ENCODE measurements around the gene MMP28. TPM values are rescaled to one million over a fixed set of nuclear protein-coding genes. Genes with fewer than 3 reads are reported as not detected.

Gene MMP28
- total RNA-seq, 4 donors from 2014 or later: 2.9 to 58.4 (median 11.0) TPM

DNA sequence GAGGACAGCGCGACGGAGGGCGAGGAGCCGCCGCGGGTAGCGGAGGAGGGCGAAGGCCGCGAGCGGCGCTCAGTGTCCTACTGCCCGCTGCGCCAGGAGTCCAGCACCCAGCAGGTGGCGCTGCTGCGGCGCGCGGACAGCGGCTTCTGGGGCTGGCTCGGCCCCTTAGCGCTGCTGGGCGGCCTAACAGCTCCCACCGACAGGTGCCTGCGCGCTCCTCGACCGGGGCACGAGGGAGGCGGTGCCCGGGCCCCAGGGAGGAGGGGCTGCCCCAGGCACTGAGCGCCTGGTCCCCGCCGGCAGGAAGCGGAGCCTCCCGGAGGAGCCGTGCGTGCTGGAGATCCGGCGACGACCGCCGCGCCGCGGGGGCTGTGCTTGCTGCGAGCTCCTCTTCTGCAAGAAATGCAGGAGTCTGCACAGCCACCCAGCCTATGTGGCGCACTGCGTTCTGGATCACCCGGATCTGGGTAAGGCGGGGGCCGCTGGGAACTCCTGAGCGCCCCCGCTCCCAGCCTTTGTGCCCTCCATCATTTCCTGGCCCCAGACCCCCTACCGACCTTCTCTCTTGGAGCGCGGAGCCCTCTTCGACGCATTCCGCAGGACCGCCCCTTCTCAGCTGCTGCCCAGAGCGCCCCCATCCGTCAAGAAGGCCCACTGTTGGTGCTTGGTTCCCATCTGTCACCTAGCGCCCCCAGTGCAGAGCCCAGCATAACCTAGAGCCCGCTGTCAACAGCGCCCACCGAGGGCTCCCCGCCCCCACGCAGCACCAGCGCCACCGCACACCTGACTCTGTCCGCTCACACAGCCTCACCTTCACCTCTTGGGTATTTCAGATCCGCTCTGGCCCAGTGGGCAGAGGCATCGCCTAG, 31.1 kb downstream of the MMP28 start:
- Histone ChIP-seq H3K4me1 (no peaks in the 10 kb centered on the region), H3K27ac (no peak overlapping the region), H3K4me3 (peak overlapping the region; percentile 20 to 38), H3K27me3 (no peaks in the 10 kb centered on the region), H3K9me3 (no peaks in the 10 kb centered on the region), H3K36me3 (no peaks in the 10 kb centered on the region)
- DNase-seq: peak; percentile 71 to 84
- TF ChIP-seq, protein P1, sequence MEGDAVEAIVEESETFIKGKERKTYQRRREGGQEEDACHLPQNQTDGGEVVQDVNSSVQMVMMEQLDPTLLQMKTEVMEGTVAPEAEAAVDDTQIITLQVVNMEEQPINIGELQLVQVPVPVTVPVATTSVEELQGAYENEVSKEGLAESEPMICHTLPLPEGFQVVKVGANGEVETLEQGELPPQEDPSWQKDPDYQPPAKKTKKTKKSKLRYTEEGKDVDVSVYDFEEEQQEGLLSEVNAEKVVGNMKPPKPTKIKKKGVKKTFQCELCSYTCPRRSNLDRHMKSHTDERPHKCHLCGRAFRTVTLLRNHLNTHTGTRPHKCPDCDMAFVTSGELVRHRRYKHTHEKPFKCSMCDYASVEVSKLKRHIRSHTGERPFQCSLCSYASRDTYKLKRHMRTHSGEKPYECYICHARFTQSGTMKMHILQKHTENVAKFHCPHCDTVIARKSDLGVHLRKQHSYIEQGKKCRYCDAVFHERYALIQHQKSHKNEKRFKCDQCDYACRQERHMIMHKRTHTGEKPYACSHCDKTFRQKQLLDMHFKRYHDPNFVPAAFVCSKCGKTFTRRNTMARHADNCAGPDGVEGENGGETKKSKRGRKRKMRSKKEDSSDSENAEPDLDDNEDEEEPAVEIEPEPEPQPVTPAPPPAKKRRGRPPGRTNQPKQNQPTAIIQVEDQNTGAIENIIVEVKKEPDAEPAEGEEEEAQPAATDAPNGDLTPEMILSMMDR (IDR thresholded peaks at IDR 0.05): peak; percentile 84 to 98 (median 96)
- peak in 1 of 2 donors; percentile 43 for TF ChIP-seq POLR2A (IDR thresholded peaks at IDR 0.05)
- intact Hi-C loops (cut with DNase I; ENCODE audit: low total_unique reads): no loop called here

DNA sequence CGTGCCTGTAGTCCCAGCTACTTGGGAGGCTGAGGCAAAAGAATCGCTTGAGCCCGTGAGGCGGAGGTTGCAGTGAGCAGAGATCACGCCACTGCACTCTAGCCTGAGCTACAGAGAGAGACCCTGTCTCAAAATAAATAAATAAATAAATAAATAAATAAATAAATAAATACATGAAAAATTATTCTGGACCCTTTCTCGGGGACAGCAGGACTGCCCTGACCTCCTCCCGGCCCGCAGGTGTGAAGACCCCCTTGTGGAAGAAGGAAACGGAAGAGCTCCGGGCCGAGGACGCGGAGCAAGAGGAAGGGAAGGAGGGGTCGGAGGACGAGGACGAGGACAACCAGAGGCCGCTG, 31.7 kb downstream of the MMP28 start:
- no peak overlapping the region for H3K27ac ChIP-seq
- no peaks in the 10 kb centered on the region for H3K9me3 ChIP-seq
- H3K4me3 ChIP-seq: peak overlapping the region; percentile 20 to 38
- H3K27me3 ChIP-seq: no peaks in the 10 kb centered on the region
- intact Hi-C loops (cut with DNase I; ENCODE audit: low total_unique reads): no loop called here
- no peaks in the 10 kb centered on the region for H3K4me1 ChIP-seq
- no peak for DNase-seq
- TF ChIP-seq, protein P1 (IDR thresholded peaks at IDR 0.05): no peak
- no peak for TF ChIP-seq POLR2A (IDR thresholded peaks at IDR 0.05)
- no peaks in the 10 kb centered on the region for H3K36me3 ChIP-seq

DNA sequence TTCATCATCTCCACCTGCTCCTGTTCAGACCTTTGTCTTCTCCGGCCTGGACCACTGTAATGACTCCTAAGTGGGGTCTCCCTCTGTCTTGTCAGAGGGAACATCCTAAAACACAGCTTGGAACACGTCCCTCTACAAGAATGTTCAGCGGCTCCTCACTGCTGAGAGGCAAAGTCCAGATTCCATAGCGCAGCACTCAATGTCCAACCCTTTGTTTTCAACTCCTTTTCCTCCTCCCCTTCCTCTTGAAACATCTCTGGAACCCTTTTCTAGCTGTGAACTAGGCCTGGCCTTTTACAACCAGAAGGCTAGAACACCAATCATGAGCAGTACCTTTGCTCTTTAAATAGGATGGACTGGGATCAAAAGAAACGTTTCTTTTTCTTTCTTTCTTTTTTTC, 33.8 kb downstream of the MMP28 start:
- TF ChIP-seq POLR2A (IDR thresholded peaks at IDR 0.05): no peak
- TF ChIP-seq, protein P1 (IDR thresholded peaks at IDR 0.05): no peak
- intact Hi-C loops (cut with DNase I; ENCODE audit: low total_unique reads): no loop called here
- H3K9me3 ChIP-seq: no peaks in the 10 kb centered on the region
- H3K4me3 ChIP-seq: no peak overlapping the region
- no peak overlapping the region for H3K27ac ChIP-seq
- no peak for DNase-seq
- H3K36me3 ChIP-seq: no peaks in the 10 kb centered on the region
- no peaks in the 10 kb centered on the region for H3K27me3 ChIP-seq
- no peaks in the 10 kb centered on the region for H3K4me1 ChIP-seq

DNA sequence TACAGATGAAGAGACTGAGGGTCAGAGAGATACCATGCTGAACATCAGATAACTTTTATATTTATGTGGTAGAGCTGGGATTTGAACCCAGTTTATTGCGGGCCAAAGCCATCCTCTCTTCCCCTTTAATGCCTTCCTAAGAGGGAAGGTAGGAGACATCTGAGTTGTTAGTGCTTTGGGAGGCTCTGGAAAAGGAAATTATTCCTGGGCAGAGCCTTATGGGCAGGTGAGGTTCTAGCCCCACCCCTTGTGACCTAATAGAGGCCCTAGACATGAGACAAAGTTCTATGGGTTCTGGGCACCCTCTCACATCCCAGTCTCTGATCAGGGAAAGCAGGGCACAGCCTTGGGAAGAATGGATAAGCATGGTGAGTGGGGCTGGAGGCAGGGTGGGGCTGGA, 34.9 kb downstream of the MMP28 start, which contains the start of gene C17orf50:
C17orf50 (plus strand) TSS at position 301 of the 400 bp plus-strand sequence; CDS start at position 356, 55 bp downstream.
- intact Hi-C loops (cut with DNase I; ENCODE audit: low total_unique reads): no loop called here

DNA sequence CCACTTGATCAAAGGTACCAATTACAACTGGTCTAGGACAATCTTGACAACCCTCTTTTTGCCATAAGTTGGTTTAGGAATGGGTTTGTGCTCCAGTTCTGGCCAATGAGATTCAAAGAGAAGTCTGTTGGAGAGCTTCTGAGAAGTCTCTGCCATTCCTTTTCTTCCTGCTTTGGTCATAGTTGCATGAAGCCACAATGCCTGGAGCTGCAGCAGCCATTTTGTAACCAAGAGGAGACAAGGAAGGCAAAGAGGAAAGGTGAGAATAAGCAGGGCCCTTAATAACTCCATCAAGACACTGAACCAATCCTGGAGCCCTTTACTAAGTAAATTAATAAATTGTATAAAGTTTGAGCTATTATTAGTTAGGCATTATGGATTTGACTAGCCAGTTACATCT, 38.2 kb downstream of the MMP28 start:
- intact Hi-C loops (cut with DNase I; ENCODE audit: low total_unique reads): no loop called here
- no peak overlapping the region for H3K27ac ChIP-seq
- no peaks in the 10 kb centered on the region for H3K9me3 ChIP-seq
- no peaks in the 10 kb centered on the region for H3K36me3 ChIP-seq
- no peak overlapping the region for H3K4me3 ChIP-seq
- no peak for DNase-seq
- TF ChIP-seq, protein P1 (IDR thresholded peaks at IDR 0.05): no peak
- TF ChIP-seq POLR2A (IDR thresholded peaks at IDR 0.05): no peak
- H3K27me3 ChIP-seq: peaks cover 0 to 2% of the 10 kb centered on the region in 2 donors
- peaks cover 0 to 4% of the 10 kb centered on the region in 2 donors for H3K4me1 ChIP-seq

More for the DNA sequence above, 34.9 kb downstream of the MMP28 start, which contains the start of gene C17orf50:
- TF ChIP-seq POLR2A (IDR thresholded peaks at IDR 0.05): no peak
- TF ChIP-seq, protein P1 (IDR thresholded peaks at IDR 0.05): no peak
- no peak within 1 kb of the TSS for H3K4me3 ChIP-seq
- H3K27me3 ChIP-seq: no peaks in the 10 kb centered on the region
- no peaks in the 10 kb centered on the region for H3K4me1 ChIP-seq
- H3K9me3 ChIP-seq: no peaks in the 10 kb centered on the region
- no peak for DNase-seq
- no peaks in the 10 kb centered on the region for H3K36me3 ChIP-seq
- H3K27ac ChIP-seq: no peak within 1 kb of the TSS
